ENCODE data around the gene PIERCE2.
"Not testable (repeated sequence)": the region's sequence is repeated elsewhere in the genome, so short reads cannot be mapped to it uniquely, and the experiment has no call there.

PIERCE2 gene

GRCh38 chr15:55434989-55435825 lies 26.9 kb downstream of the PIERCE2 start:
- DNase-seq: no peak

DNA sequence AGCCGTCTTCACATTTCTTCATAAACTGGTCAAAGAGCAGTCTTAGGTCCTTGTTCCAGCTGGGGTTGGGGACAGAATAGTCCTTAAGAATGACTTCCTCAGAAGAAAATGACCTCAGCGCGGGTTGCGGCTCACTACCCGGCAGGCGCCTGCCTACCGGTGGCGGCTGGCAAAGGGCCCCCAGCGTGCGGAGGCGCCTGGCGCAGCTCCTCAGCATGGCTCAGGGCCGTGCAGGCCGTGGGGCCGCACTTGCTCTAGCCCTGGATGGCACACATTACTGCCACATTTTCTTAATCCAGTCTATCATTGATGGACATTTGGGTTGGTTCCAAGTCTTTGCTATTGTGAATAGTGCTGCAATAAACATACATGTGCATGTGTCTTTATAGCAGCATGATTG lies 34.8 kb downstream of the PIERCE2 start:
- DNase-seq: not testable (repeated sequence)

DNA sequence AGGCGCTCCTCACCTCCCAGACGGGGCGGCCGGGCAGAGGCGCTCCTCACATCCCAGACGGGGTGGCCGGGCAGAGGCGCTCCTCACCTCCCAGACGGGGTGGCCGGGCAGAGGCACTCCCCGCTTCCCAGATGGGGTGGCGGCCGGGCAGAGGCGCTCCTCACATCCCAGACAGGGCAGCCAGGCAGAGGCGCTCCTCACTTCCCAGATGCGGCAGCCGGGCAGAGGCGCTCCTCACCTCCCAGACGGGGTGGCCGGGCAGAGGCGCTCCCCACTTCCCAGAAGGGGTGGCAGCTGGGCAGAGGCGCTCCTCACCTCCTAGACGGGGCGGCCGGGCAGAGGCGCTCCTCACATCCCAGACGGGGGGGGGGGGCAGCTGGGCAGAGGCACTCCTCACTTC lies 37.6 kb downstream of the PIERCE2 start:
- not testable (repeated sequence) for DNase-seq

DNA sequence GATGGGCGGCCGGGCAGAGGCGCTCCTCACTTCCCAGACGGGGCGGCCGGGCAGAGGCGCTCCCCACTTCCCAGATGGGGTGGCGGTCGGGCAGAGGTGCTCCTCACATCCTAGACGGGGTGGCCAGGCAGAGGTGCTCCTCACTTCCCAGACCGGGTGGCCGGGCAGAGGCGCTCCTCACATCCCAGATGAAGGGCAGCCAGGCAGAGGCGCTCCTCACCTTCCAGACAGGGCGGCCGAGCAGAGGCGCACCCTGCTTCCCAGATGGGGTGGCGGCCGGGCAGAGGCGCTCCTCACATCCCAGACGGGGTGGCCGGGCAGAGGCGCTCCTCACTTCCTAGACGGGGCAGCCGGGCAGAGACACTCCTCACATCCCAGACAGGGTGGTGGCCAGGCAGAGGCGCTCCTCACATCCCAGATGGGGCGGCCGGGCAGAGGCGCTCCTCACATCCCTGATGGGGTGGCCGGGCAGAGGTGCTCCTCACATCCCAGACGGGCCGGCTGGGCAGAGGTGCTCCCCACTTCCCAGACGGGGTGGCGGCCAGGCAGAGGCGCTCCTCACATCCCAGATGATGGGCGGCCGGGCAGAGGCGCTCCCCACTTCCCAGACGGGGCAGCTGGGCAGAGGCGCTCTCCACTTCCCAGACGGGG lies 38.2 kb downstream of the PIERCE2 start:
- not testable (repeated sequence) for DNase-seq

GRCh38 chr15:55447030-55447394 lies 38.7 kb downstream of the PIERCE2 start:
- DNase-seq: not testable (repeated sequence)

GRCh38 chr15:55457401-55458022 lies 49.2 kb downstream of the PIERCE2 start:
- no peak for DNase-seq

DNA sequence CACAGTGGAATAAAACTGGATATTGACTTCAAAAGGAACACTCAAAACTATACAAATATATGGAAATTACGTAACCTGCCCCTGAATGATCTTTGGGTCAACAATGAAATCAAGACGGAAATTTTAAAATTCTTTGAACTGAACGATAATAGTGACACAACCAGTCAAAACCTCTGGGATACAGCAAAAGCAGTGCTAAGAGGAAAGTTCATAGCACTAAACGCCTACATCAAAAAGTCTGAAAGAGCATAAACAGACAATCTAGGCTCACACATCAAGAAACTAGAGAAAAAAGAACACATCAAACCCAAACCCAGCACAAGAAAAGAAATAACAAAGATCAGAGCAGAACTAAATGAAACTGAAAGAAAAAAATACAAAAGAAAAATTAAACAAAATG lies 53.2 kb downstream of the PIERCE2 start:
- DNase-seq: no peak

GRCh38 chr15:55468321-55468720 lies 60.0 kb downstream of the PIERCE2 start:
- DNase-seq: no peak
